Stimulated activated CD8-positive, alpha-beta memory T cell treated with anti-CD3 and anti-CD28 coated beads, Interleukin-15, amount 100 ng/mL, for 48 hours (primary cell): ENCODE results near the gene SPAG17.

Experiments
- DNase-seq, 2 donors: peaks; one replicate each; pipeline ENCODE4 v3.0.0-alpha.2; 2020; ENCODE audit warnings: low read depth in 2 of 2

SPAG17 gene

DNA sequence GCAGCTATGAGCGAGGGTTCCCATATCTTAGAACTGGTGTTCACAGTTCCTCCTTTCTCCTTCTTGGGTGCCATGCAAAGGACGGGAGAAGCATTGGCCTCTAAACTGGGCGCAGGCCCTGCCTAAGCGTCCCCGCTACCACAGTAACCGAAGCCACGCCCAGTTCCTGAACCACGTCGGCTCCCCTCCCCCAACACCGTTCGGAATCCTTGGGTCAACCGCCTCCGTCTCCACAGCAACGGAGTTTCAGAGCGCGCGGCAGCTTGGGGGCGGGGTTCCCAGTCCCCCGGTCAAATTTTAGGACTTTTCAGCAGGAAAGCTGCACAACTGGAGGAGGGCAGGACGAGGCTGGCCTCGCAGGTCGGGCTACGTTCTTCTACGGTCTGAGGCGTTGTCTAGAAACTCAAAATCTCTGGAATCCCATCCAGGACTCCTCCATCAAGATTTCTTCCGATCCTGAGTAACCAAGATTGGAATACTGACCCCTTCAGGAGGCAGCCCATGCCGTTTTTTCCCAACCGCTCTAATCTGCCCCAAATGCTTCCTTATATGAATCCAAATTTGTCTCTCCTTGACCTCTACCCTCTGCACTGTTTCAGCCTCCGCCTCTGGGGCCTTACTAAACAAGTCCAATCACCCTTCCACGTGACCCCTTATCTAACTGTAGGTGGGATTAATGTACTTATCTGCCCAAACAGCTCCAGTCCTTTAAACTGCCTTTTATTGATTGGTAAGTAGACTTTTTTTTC, at the start of gene SPAG17:
SPAG17 (minus strand) TSS at position 145 of the 749 bp plus-strand sequence; CDS start at position 74, 71 bp downstream.
- no peak for DNase-seq

GRCh38 chr1:118225471-118225870, 40.4 kb upstream of the SPAG17 start:
- DNase-seq: no peak

GRCh38 chr1:118223426-118223825, 38.4 kb upstream of the SPAG17 start:
- no peak for DNase-seq

DNA sequence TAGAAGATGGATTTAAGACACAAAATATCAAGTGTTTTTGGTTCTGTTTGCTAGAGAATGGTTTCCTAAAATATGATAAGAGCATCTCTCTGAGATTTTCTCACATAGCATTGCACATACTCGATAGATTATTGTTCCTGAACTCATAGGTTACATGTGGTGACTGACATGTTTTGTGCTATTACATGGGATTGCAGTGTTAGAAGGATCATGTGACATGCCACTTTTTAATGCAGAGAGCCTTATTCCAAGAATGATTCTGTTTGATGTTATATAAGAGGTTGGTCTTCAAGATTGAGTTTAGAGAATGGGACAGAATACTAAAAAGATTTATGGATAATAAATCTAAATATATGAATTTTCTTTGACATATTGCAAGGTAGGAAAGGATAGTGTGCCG, 34.4 kb upstream of the SPAG17 start:
- no peak for DNase-seq

DNA sequence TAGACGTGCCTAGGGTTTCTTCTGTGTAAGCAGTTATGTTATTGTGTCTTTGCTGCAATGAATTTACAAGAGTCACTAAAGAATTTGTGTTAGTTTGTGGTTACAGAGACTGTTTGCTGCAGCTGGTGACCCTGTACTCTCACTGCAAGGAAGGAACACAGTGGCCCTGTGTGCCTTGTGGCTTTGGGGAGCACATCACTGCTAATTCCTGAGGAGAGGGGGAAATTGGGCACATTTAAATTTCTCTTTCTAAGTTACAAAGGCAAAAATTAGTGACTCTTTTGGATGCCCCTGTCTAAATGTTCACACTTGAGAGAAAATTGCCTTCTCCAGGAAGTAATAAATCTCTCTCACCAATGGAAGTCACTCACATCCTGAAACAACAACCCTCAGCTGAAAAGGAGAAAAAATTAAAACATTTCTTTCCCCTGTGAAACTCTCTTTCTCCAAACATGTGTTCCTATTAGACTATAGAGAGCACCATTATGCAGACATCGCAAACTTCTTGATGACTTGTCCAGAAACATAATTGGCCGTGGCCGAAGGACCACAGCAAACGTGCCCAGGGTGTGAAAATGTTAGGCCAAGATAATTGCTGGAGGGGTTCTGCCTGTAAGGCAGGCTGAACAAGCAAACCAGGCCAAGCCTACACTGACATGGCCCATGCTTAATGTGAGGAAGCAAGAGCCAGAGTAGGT, 32.3 kb upstream of the SPAG17 start:
- no peak for DNase-seq

GRCh38 chr1:118214866-118215265, 29.8 kb upstream of the SPAG17 start:
- no peak for DNase-seq

- no peak for DNase-seq
Observed at GRCh38 chr1:118210723-118211110, 25.7 kb upstream of the SPAG17 start.

DNA sequence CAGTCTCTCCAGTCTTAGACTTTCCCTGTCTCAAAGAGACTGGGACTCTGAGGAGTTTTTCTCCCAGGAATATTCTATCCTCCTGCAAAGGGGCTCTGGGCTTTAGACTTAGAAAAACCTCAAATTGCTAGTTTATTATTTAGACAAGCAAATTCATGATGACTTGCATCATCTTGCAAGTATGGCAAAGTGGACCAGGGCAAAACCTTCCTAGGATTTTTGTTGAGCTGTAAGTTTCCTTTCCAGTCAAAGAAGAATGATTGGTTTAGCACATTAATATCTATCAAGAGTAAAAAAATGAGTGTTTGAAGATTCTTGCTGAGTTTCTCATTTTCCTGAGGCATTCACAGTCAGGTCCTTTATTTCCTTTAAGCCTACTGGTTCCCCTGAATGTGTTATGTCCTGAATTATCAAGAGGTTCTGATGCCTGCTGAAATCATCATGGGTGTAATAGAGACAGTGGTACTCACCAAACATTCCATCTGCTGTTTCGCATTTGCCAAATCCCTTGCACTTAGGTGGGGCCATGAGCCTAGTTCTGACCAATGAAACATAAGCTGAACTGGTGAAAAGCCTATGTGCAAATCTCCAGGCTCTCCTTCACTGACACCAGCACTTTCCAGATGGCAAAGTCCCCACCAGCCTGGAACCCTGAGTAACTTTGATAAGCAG, 25.2 kb upstream of the SPAG17 start:
- no peak for DNase-seq

DNA sequence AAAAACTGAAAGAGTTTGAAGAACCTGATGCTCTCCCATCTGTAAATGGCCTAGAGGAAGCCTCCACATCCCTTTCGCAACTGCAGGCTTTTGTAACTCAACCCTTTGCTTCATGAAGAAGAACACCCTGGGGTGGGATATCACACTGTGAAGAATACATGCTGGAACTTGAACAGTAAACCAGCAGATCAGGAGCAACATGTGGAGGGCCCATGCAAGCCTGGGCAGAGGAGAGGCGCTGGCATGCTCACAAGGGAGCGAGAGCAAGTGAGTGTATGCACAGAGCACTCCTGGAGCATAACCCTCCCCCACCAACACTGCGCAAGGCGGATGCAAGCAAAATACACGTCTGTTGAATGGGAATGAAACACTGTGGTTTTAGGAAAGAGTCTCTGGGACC, 24.6 kb upstream of the SPAG17 start:
- no peak for DNase-seq

GRCh38 chr1:118206966-118207365, 21.9 kb upstream of the SPAG17 start:
- no peak for DNase-seq

- DNase-seq: no peak
Observed at GRCh38 chr1:118204648-118205047, 19.6 kb upstream of the SPAG17 start.

DNA sequence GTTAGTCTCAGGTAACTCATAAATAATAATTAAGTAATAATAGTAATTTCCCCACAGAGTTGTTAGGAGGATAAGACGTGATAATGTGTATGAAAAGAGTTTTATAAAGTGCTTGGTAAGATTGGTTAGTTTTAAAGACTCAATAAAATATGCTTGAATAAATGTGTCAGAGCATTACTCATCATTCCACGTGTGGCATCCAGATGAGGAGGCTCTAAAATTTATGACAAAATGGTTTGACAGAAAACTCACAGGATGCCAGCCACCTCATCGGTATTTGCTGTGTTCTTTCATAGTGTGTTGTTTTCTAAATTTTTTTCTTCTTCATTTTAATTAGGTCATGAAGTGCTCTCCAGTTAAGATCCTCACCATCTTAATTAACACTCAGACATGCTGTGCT, 19.1 kb upstream of the SPAG17 start:
- DNase-seq: no peak

- no peak for DNase-seq
Observed at GRCh38 chr1:118202076-118202608, 17.1 kb upstream of the SPAG17 start.

GRCh38 chr1:118201524-118201923, 16.5 kb upstream of the SPAG17 start:
- no peak for DNase-seq

- DNase-seq: no peak
Observed at GRCh38 chr1:118200836-118201235, 15.8 kb upstream of the SPAG17 start.

DNA sequence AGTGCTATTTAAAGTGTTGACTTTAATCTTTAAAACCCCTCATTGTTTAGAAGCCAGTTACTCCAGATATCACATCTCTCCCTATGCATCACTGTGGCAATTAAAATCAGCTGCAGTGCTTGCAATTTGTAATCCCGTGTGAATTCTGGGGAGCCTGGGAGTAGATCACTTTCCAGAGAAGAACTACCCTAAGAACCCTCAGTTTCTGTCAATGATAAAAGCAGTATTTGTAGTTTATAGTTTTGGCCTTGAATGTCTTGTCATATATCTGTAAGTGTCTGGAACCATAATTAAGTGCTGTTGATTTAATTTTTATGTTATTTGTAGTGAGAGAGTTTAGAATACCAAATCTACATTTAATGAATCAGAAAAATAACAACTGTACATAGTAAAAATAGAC, 5.5 kb upstream of the SPAG17 start:
- DNase-seq: no peak

DNA sequence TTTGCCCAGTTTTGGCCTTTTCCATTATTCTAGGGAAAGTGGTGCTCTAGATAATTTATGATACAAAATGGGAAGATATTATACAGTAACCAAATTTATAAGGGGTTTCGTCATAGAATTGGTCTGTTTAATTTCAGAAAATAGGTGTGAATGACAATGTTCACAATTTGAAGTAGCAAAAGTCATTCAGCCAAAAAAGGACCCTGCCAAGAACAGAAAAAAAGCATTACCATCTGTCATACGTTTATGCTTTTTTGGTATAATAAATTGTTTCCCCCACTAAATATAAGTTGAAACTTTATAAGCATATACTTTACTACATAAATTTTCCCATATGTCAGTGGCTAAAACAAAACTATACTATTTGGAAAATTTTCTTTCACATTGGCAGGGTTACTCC, 4.5 kb upstream of the SPAG17 start:
- no peak for DNase-seq

GRCh38 chr1:118188411-118188810, 3.4 kb upstream of the SPAG17 start:
- DNase-seq: no peak

DNA sequence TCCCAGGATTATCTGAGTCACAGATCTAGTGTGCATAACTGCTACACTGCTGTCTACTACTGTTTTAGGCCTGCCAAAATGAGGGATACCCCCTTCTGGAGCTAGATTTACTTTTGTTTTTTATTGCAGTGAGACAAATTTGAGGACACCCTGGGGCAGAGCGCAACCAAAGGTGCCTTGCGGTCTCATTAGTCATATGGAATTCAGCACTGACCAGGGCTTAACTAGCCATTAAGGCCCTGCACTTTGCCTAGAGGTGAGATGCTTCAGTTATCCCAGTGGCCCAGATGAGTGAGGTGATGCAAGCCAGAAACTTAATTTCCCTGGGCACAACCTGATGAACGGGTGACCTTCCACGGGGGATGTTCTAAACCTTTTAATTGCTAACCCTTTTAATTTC, 998 bp upstream of the SPAG17 start:
- DNase-seq: no peak

DNA sequence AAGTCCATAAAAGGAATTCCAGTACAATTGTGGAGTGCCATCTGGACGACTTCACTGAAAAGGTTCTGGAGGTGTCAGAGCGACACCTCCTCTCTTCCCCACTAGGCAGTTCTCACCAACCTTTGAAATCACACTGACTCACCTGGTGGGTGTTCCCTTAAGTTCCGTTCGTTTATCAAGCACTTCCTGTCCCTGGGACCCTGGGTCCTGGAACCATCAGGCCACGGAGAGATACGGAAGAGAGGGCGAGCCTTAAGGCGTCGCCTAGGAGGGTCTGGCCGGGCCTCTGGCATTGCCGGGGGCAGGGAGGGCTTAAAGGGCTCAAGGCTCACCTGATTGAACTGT, 317 bp downstream of the SPAG17 start:
- no peak for DNase-seq

DNA sequence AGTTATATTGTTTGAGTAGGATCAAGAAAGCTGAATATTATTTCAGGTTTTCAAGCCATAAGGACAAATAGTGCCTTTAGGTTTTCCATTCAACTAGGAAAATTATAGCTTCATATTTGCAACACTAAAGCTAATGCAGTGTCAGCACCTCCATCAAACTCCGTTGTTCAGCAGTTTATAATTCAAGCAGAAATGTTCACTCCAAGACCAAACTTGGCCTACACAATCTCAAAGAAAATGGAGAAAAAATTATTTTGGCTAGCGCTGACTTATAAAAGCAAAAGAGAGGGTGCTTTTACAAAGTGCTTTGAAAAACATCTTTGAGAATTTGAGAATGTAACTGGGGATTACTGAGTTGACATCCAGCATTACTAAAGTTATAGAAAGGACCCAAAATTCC, 1.4 kb downstream of the SPAG17 start:
- no peak for DNase-seq

- no peak for DNase-seq
Observed at GRCh38 chr1:118177998-118178397, 7.0 kb downstream of the SPAG17 start.

- no peak for DNase-seq
Observed at GRCh38 chr1:118169016-118169415, 16.0 kb downstream of the SPAG17 start.
